Measurements from ENCODE around the gene DDX28.
"Not testable (repeated sequence)": the region's sequence is repeated elsewhere in the genome, so short reads cannot be mapped to it uniquely, and the experiment has no call there.

The DDX28 gene

GRCh38 chr16:67999985-68000384 lies 23.0 kb downstream of the DDX28 start:
- no peak overlapping the region for H3K27ac ChIP-seq
- TF ChIP-seq CTCF (conservative IDR thresholded peaks at IDR 0.05), result no peak

- not testable (repeated sequence) for H3K27ac ChIP-seq
These were observed 24.0 kb downstream of the DDX28 start, which contains the start of gene DPEP2 for GRCh38 chr16:67998779-67999688. Gene DPEP2, minus strand, starts transcription at chr16:67999484. Its CDS starts 6,272 bp downstream, at chr16:67993212.

GRCh38 chr16:67998231-67998778 lies 24.7 kb downstream of the DDX28 start:
- H3K27ac ChIP-seq, result not testable (repeated sequence)

GRCh38 chr16:67996666-67997065 lies 26.4 kb downstream of the DDX28 start:
- no peak overlapping the region for H3K27ac ChIP-seq
- TF ChIP-seq CTCF (conservative IDR thresholded peaks at IDR 0.05), result no peak

- no peak overlapping the region for H3K27ac ChIP-seq
- no peak for TF ChIP-seq CTCF (conservative IDR thresholded peaks at IDR 0.05)
These were observed 27.6 kb downstream of the DDX28 start for GRCh38 chr16:67995423-67995822.

- not testable (repeated sequence) for H3K27ac ChIP-seq
These were observed 29.0 kb downstream of the DDX28 start for GRCh38 chr16:67994040-67994408.

- no peak overlapping the region for H3K27ac ChIP-seq
These were observed 29.6 kb downstream of the DDX28 start for GRCh38 chr16:67993207-67994039.

GRCh38 chr16:67992661-67993206 lies 30.3 kb downstream of the DDX28 start:
- no peak for TF ChIP-seq CTCF (conservative IDR thresholded peaks at IDR 0.05)
- no peak overlapping the region for H3K27ac ChIP-seq

More at GRCh38 chr16:67993207-67994039, 29.6 kb downstream of the DDX28 start:
- TF ChIP-seq CTCF (conservative IDR thresholded peaks at IDR 0.05), result peak; percentile 88

All from VCaP (cell line).